Panc1 (cell line): Measurements from ENCODE around the gene CCDC178.

Source experiments
- POLR2AphosphoS5 ChIP-seq: IDR thresholded peaks from 2 replicates; pipeline ENCODE4 v1.6.1; 2012; ENCODE audit warnings: mild to moderate bottlenecking, low read depth, low read length, moderate library complexity
- SIN3A ChIP-seq: IDR thresholded peaks from 2 replicates; pipeline ENCODE4 v1.6.1; 2012; ENCODE audit warnings: low read depth, mild to moderate bottlenecking, low read length, moderate library complexity, borderline replicate concordance; ENCODE audit not compliant: insufficient read depth
- TF ChIP-seq, protein P1 (sequence below): fragments of 450-650 bp; IDR thresholded peaks from 2 replicates; pipeline ENCODE4 v1.5.1; 2017; ENCODE audit warnings: mild to moderate bottlenecking

DNA sequence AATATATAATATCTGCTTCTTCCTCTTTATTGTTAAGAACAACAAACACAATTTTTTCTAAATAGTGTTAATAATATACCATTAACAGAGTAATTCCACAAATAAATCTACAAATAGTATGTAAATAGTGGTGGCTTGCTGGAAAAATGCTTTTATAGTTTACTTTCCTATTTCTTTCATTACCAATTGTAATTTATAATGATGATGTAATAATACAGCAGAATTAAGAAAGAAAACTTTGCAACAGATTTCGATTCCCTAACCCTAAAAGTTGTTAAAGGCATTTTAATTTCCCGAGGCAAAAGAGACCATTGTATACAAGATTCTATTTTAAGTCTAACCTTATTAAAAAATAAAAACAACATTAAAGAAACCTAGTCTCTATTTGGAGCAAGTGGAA lies 307.9 kb downstream of the CCDC178 start:
- TF ChIP-seq, protein P1, sequence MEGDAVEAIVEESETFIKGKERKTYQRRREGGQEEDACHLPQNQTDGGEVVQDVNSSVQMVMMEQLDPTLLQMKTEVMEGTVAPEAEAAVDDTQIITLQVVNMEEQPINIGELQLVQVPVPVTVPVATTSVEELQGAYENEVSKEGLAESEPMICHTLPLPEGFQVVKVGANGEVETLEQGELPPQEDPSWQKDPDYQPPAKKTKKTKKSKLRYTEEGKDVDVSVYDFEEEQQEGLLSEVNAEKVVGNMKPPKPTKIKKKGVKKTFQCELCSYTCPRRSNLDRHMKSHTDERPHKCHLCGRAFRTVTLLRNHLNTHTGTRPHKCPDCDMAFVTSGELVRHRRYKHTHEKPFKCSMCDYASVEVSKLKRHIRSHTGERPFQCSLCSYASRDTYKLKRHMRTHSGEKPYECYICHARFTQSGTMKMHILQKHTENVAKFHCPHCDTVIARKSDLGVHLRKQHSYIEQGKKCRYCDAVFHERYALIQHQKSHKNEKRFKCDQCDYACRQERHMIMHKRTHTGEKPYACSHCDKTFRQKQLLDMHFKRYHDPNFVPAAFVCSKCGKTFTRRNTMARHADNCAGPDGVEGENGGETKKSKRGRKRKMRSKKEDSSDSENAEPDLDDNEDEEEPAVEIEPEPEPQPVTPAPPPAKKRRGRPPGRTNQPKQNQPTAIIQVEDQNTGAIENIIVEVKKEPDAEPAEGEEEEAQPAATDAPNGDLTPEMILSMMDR, result no peak
- TF ChIP-seq POLR2AphosphoS5 (no peak), SIN3A (no peak)
